K562 (cell line): ENCODE data around the gene PPP1R37.

Source experiments
- CTBP1 ChIP-seq: fragments of 450-650 bp; IDR thresholded peaks from 2 replicates; pipeline ENCODE4 v1.6.1; 2016; ENCODE audit warnings: borderline replicate concordance
- SRSF1 ChIP-seq: fragments of 200-400 bp; formaldehyde crosslinking; IDR thresholded peaks from 2 replicates; pipeline ENCODE4 v1.6.1; 2017; ENCODE audit warnings: mild to moderate bottlenecking, low read depth, low read length, moderate library complexity
- YY1 ChIP-seq, 3 experiments: IDR thresholded peaks; 2 replicates each; pipeline ENCODE4 v1.6.1; 2011; ENCODE audit warnings: low read length in 2 of 3, mild to moderate bottlenecking in 2 of 3, moderate library complexity in 2 of 3, borderline replicate concordance in 1 of 3, control low read depth in 1 of 3, low read depth in 1 of 3; ENCODE audit not compliant: insufficient read depth in 3 of 3, insufficient replicate concordance in 2 of 3, control insufficient read depth in 1 of 3, insufficient read length in 1 of 3; ENCODE audit errors: extremely low read depth in 1 of 3
- ZBTB8A ChIP-seq: fragments of 450-650 bp; IDR thresholded peaks from 2 replicates; pipeline ENCODE4 v1.6.1; 2018; ENCODE audit warnings: mild to moderate bottlenecking, moderate library complexity; ENCODE audit not compliant: partially characterized antibody

DNA sequence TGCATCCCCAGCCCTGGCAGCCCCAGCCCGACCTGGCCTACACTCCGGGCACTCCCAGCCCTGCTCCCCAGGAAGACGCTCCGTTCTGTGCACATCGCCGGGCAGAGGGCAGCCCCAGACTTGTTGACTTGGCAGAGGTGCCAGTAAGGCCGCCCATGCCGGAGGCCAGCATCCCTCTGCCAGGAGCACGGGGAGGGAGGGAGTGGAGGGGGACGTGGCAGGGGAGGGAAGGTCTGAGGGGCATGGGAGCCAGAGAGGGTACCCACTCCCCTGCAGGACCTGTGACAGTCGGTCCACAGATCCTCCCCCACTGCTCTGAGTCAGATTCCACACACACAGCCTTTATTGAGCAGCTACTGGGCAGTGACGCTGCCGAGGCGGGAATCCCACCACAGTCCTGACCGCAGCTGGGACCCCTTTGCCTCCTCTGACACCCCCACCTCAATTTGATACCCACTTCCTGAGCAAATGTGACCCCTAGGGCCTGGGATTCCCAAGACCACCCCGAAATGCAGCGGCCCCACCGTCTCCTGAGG is 69.7 kb downstream of the PPP1R37 start:
- TF ChIP-seq ZBTB8A: no peak
- TF ChIP-seq CTBP1: no peak
- TF ChIP-seq SRSF1: no peak
- no peak for TF ChIP-seq YY1 (IDR thresholded peaks at IDR 0.05; ENCODE audit: borderline replicate concordance in 1 of 3, control insufficient read depth in 1 of 3, extremely low read depth in 1 of 3, insufficient read depth in 3 of 3, insufficient read length in 1 of 3, insufficient replicate concordance in 2 of 3, low read depth in 1 of 3, low read length in 2 of 3)
